IMR-90 (cell line): ENCODE measurements around the gene FOXP1. TPM values are rescaled to one million over a fixed set of nuclear protein-coding genes. Genes with fewer than 3 reads are reported as not detected.

Experiments used
- ATAC-seq: fragments of 200-7000 bp; cut with Tn5 transposase; 2 replicates; pipeline ENCODE4 v1.9.1; 2020; ENCODE audit warnings: low read depth, mild to moderate bottlenecking, moderate library complexity
- BruUV-seq: library from RNA; stranded (reverse); fragments of 400-500 nt; replicated peaks from 2 replicates; lab custom pipeline; 2021; lab: Mats Ljungman, UMichigan
- CTCF ChIA-PET: fragments of 300-600 bp; formaldehyde crosslinking; extraction: SDS; loops from one replicate; lab custom pipeline; 2021; ENCODE audit warnings: antibody characterized with exemption; lab: Yijun Ruan, JAX
- POLR2A ChIA-PET: fragments of 300-600 bp; sonication (Branson Sonifier 250); formaldehyde crosslinking; loops from one replicate; lab custom pipeline; 2022; ENCODE audit warnings: antibody characterized with exemption; ENCODE audit not compliant: unreplicated experiment; lab: Charles Lee
- DNase-seq: peaks from one replicate; pipeline ENCODE4 v3.0.0; 2013
- H2AFZ ChIP-seq: replicated peaks from 2 replicates; pipeline ENCODE3; 2013; ENCODE audit warnings: low read length, mild to moderate bottlenecking; ENCODE audit not compliant: poor library complexity
- H2AK5ac ChIP-seq: 2 replicates; pipeline ENCODE4 v1.6.1; 2013; ENCODE audit warnings: low read depth, low read length, inconsistent platforms
- H2AK9ac ChIP-seq: replicated peaks from 2 replicates; pipeline ENCODE3; 2013; ENCODE audit warnings: mild to moderate bottlenecking, low read depth, low read length, moderate library complexity; ENCODE audit not compliant: poor library complexity
- H2BK120ac ChIP-seq: 2 replicates; pipeline ENCODE4 v1.6.1; 2013; ENCODE audit warnings: low read depth, low read length, inconsistent platforms
- H2BK15ac ChIP-seq: 3 replicates; pipeline ENCODE4 v1.6.1; 2013; ENCODE audit warnings: low read depth, low read length, inconsistent platforms
- H2BK20ac ChIP-seq: 2 replicates; pipeline ENCODE4 v1.6.1; 2013; ENCODE audit warnings: low read depth, mild to moderate bottlenecking, inconsistent platforms, low read length, moderate library complexity
- H2BK5ac ChIP-seq: 2 replicates; pipeline ENCODE4 v1.6.1; 2013; ENCODE audit warnings: mild to moderate bottlenecking, low read depth, low read length, inconsistent platforms; ENCODE audit not compliant: poor library complexity, severe bottlenecking
- H3K14ac ChIP-seq: replicated peaks from 2 replicates; pipeline ENCODE4 v1.6.1; 2013; ENCODE audit warnings: low read depth, low read length, inconsistent platforms
- H3K18ac ChIP-seq: 2 replicates; pipeline ENCODE4 v1.6.1; 2013; ENCODE audit warnings: low read depth, low read length, control low read depth
- H3K23ac ChIP-seq: 2 replicates; pipeline ENCODE4 v1.6.1; 2013; ENCODE audit warnings: low read depth, low read length, inconsistent platforms
- H3K27ac ChIP-seq: 2 replicates; pipeline ENCODE4 v1.5.1; 2013; ENCODE audit warnings: mild to moderate bottlenecking, control low read depth, low read length; ENCODE audit not compliant: insufficient read depth
- H3K27me3 ChIP-seq: 2 replicates; pipeline ENCODE4 v1.6.1; 2013; ENCODE audit warnings: low read length; ENCODE audit not compliant: control insufficient read depth, insufficient read depth
- H3K36me3 ChIP-seq: 2 replicates; pipeline ENCODE4 v1.6.1; 2013; ENCODE audit warnings: low read length, mixed read lengths; ENCODE audit not compliant: control insufficient read depth, insufficient read depth
- H3K4ac ChIP-seq: 2 replicates; pipeline ENCODE4 v1.6.1; 2013; ENCODE audit warnings: low read depth, low read length, inconsistent platforms
- H3K4me1 ChIP-seq: 2 replicates; pipeline ENCODE4 v1.6.1; 2013; ENCODE audit warnings: low read length, mixed read lengths; ENCODE audit not compliant: control insufficient read depth, insufficient read depth
- H3K4me2 ChIP-seq: 2 replicates; pipeline ENCODE4 v1.6.1; 2013; ENCODE audit warnings: low read depth, mild to moderate bottlenecking, control low read depth, low read length, moderate library complexity
- H3K4me3 ChIP-seq: 2 replicates; pipeline ENCODE4 v1.5.1; 2013; ENCODE audit warnings: low read depth, mild to moderate bottlenecking, control low read depth, low read length, moderate library complexity; ENCODE audit not compliant: insufficient read depth
- H3K56ac ChIP-seq: 2 replicates; pipeline ENCODE4 v1.6.1; 2013; ENCODE audit warnings: low read length, inconsistent platforms; ENCODE audit not compliant: insufficient read depth; ENCODE audit errors: extremely low read depth
- H3K79me1 ChIP-seq, 2 experiments: 2 replicates each; pipeline ENCODE4 v1.6.1; 2013; ENCODE audit warnings: low read length in 2 of 2, inconsistent platforms in 1 of 2, low read depth in 1 of 2
- H3K9ac ChIP-seq: 2 replicates; pipeline ENCODE4 v1.6.1; 2013; ENCODE audit warnings: low read depth, low read length, control low read depth
- H3K9me1 ChIP-seq: 2 replicates; pipeline ENCODE4 v1.6.1; 2013; ENCODE audit warnings: low read length, inconsistent platforms; ENCODE audit not compliant: insufficient read depth
- H3K9me3 ChIP-seq: 2 replicates; pipeline ENCODE4 v1.6.1; 2013; ENCODE audit warnings: low read length; ENCODE audit not compliant: control insufficient read depth, insufficient read depth
- H4K20me1 ChIP-seq: 2 replicates; pipeline ENCODE4 v1.6.1; 2013; ENCODE audit warnings: low read length, inconsistent platforms; ENCODE audit not compliant: insufficient read depth
- H4K5ac ChIP-seq: 2 replicates; pipeline ENCODE4 v1.6.1; 2013; ENCODE audit warnings: mild to moderate bottlenecking, low read depth, low read length, control low read depth
- H4K8ac ChIP-seq, 2 experiments: 2 replicates each; pipeline ENCODE4 v1.6.1; 2013; ENCODE audit warnings: low read depth in 2 of 2, low read length in 2 of 2, control low read depth in 1 of 2, inconsistent platforms in 1 of 2
- H4K91ac ChIP-seq: 2 replicates; pipeline ENCODE4 v1.6.1; 2013; ENCODE audit warnings: low read depth, low read length, inconsistent platforms; ENCODE audit not compliant: insufficient read depth
- BHLHE40 ChIP-seq: fragments of 150-350 bp; IDR thresholded peaks from 2 replicates; pipeline ENCODE4 v1.6.1; 2016; ENCODE audit warnings: mild to moderate bottlenecking, low read depth, low read length
- MAZ ChIP-seq: IDR thresholded peaks from 2 replicates; pipeline ENCODE4 v1.6.1; 2012; ENCODE audit warnings: low read depth, mild to moderate bottlenecking, low read length, improper control_type of control experiment, moderate library complexity, borderline replicate concordance
- WGBS, 2 experiments: methylation state at CpG; one replicate each; pipeline versions ENCODE4 v1.1.5 to v1.1.7; 2013; ENCODE audit warnings: missing lambda C conversion rate in 2 of 2; ENCODE audit not compliant: insufficient read length in 1 of 2; ENCODE audit errors: extremely low coverage in 2 of 2; 5-methylcytosine and 5-hydroxymethylcytosine counted together
- dilution Hi-C: fragments of 300-500 bp; cut with HindIII; formaldehyde crosslinking; loops from one replicate; pipeline ENCODE4 v1.14.3; 2018; ENCODE audit warnings: low sequenced_read_pairs; ENCODE audit not compliant: unreplicated experiment
- in situ Hi-C: fragments of 300-500 bp; cut with MboI; formaldehyde crosslinking; loops from 3 replicates; pipeline ENCODE4 v1.14.3; 2019; ENCODE audit warnings: low sequenced_read_pairs, inconsistent platforms, mixed read lengths
- intact Hi-C: fragments of 100-400 bp; cut with micrococcal nuclease; formaldehyde crosslinking; loops from 2 replicates; pipeline ENCODE4 v1.10.0; 2022
- polyA plus RNA-seq, 3 experiments: library from polyadenylated mRNA; depleted of rRNA; stranded (reverse); fragments of >200 nt; gene quantifications; 2 replicates each; pipeline ENCODE4 v1.2.3, GENCODE V29; 2012; ENCODE audit warnings: low replicate concordance in 1 of 3
- total RNA-seq: library from RNA; depleted of rRNA; stranded (reverse); fragments of >200 nt; gene quantifications from 2 replicates; pipeline ENCODE4 v1.2.3, GENCODE V29; 2012

Gene FOXP1
- total and polyA plus RNA-seq, 2 of the 4 experiments (the other 2 are of a cell fraction): 37.0 to 132 TPM

DNA sequence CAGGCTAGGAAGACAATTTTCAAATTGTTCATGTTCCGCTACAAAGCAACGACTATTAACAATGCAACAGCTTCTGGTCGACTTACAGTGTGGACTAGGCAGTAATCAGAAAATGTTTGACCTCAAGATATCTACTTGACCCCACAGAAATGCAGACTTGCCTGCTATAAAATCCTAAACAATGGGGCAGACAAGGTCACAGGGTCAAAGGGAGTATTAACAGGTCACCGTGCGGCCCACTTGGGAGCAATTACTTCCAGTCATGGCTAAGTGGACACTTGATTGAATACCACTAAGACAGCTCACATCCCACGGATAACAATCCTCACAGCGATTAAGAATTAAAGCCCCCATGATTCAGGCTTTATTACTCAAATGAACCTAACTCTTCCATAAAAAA lies 58.9 kb downstream of the FOXP1 start:
- no peak overlapping the region for H2BK20ac ChIP-seq
- CTCF ChIA-PET: no interaction called here
- H2AK5ac ChIP-seq: 0 out of 2 replicates have a peak overlapping the region, but pooled peaks have one; percentile 17

More for the DNA sequence above, 58.9 kb downstream of the FOXP1 start:
- Histone ChIP-seq H4K91ac (no peak overlapping the region), H2BK15ac (no peak overlapping the region), H2BK5ac (no peak overlapping the region), H3K23ac (no peak overlapping the region), H3K4ac (no peak overlapping the region), H4K8ac (no peak overlapping the region), H3K14ac (no peak overlapping the region; the same call in 1 of the 2 replicates), H3K27me3 (no peaks in the 10 kb centered on the region), H2AK9ac (no peak overlapping the region), H3K9me3 (no peaks in the 10 kb centered on the region), H3K4me1 (peaks cover 1% of the 10 kb centered on the region; the same call in 1 of the 2 replicates), H2BK120ac (no peak overlapping the region), H4K20me1 (no peaks in the 10 kb centered on the region), H3K36me3 (no peaks in the 10 kb centered on the region; the same call in 1 of the 2 replicates), H4K5ac (no peak overlapping the region), H3K56ac (no peak overlapping the region), H3K18ac (no peak overlapping the region), H3K79me1 (peaks cover 11 to 42% of the 10 kb centered on the region in 2 experiments), H3K9ac (no peak overlapping the region), H3K4me2 (no peak overlapping the region), H3K4me3 (no peak overlapping the region), H2AFZ (no peak overlapping the region), H3K27ac (no peak overlapping the region), H3K9me1 (peaks cover 4% of the 10 kb centered on the region; the same call in 1 of the 2 replicates)
- no peak for ATAC-seq
- in situ Hi-C loops (no loop called here), dilution Hi-C loops (no loop called here), intact Hi-C loops (no loop called here)
- POLR2A ChIA-PET: no interaction called here
- BruUV-seq: no TSS peak
- WGBS, 2 experiments: 17% methylated on average over 2 of the region's 7 CpGs; no CpG with 5 or more reads in 1 of the 2 experiments
- DNase-seq: no peak
- TF ChIP-seq MAZ: no peak
- TF ChIP-seq BHLHE40: no peak
